Fibroblast of lung (primary cell): Measurements from ENCODE around the gene UBE2L6. TPM values are rescaled to one million over a fixed set of nuclear protein-coding genes. Genes with fewer than 3 reads are reported as not detected.

Experiments used
- DNase-seq, 2 donors: peaks; one replicate each; pipeline versions ENCODE4 v3.0.0 to v3.0.0-alpha.2; 2010; ENCODE audit warnings: low read depth in 2 of 2
- H2AFZ ChIP-seq: 2 replicates; pipeline ENCODE4 v1.5.1; 2012; ENCODE audit warnings: low read length, control low read depth, inconsistent platforms
- H3K27ac ChIP-seq: 2 replicates; pipeline ENCODE4 v1.5.1; 2011; ENCODE audit warnings: low read length, control low read depth; ENCODE audit not compliant: insufficient read depth
- H3K27me3 ChIP-seq: 2 replicates; pipeline ENCODE4 v1.5.1; 2011; ENCODE audit warnings: mild to moderate bottlenecking, low read length; ENCODE audit not compliant: control insufficient read depth, insufficient read depth
- H3K36me3 ChIP-seq: 2 replicates; pipeline ENCODE4 v1.5.1; 2011; ENCODE audit warnings: low read length; ENCODE audit not compliant: control insufficient read depth, insufficient read depth
- H3K4me1 ChIP-seq: 2 replicates; pipeline ENCODE4 v1.5.1; 2011; ENCODE audit warnings: low read length; ENCODE audit not compliant: control insufficient read depth, insufficient read depth; ENCODE audit errors: extremely low read depth
- H3K4me2 ChIP-seq: 2 replicates; pipeline ENCODE4 v1.5.1; 2011; ENCODE audit warnings: low read length, control low read depth; ENCODE audit not compliant: insufficient read depth; ENCODE audit errors: extremely low read depth
- H3K4me3 ChIP-seq, 4 experiments: fragments of 200-600 bp in 1 of 4; sonication (generic) in 1 of 4; replicated peaks in 1 of 4; 2 replicates each; pipeline ENCODE4 v1.5.1; 2011 to 2016; ENCODE audit warnings: low read length in 4 of 4, low read depth in 3 of 4, mild to moderate bottlenecking in 3 of 4, control low read depth in 2 of 4, inconsistent platforms in 1 of 4, mixed read lengths in 1 of 4; ENCODE audit not compliant: insufficient read depth in 1 of 4; ENCODE audit errors: control extremely low read depth in 1 of 4
- H3K79me2 ChIP-seq: 2 replicates; pipeline ENCODE4 v1.5.1; 2012; ENCODE audit warnings: mild to moderate bottlenecking, low read length, inconsistent platforms; ENCODE audit not compliant: control insufficient read depth, insufficient read depth
- H3K9ac ChIP-seq: 2 replicates; pipeline ENCODE4 v1.5.1; 2011; ENCODE audit warnings: mild to moderate bottlenecking, low read length, control low read depth; ENCODE audit not compliant: insufficient read depth
- H3K9me3 ChIP-seq: 2 replicates; pipeline ENCODE4 v1.5.1; 2012; ENCODE audit warnings: low read depth, low read length; ENCODE audit not compliant: control insufficient read depth, insufficient read depth
- H4K20me1 ChIP-seq: 2 replicates; pipeline ENCODE4 v1.5.1; 2011; ENCODE audit warnings: low read length; ENCODE audit not compliant: control insufficient read depth, insufficient read depth; ENCODE audit errors: extremely low read depth
- EZH2 ChIP-seq: IDR thresholded peaks from 2 replicates; pipeline ENCODE4 v1.5.1; 2012; ENCODE audit warnings: low read length, control low read depth, mild to moderate bottlenecking; ENCODE audit errors: missing control alignments
- polyA plus RNA-seq, 2 donors: library from polyadenylated mRNA; depleted of rRNA in 1 of 2; stranded (reverse) in 1 of 2; unstranded in 1 of 2; fragments of >200 nt; gene quantifications; 2 replicates each; pipeline ENCODE4 v1.2.1, GENCODE V29; 2011 to 2012; ENCODE audit warnings: missing spikeins in 1 of 2
- total RNA-seq: library from RNA; depleted of rRNA; stranded (reverse); fragments of >200 nt; gene quantifications from 2 replicates; pipeline ENCODE4 v1.2.1, GENCODE V29; 2014
- TF ChIP-seq, protein P1 (sequence below), 2 donors: IDR thresholded peaks in 1 of 2; conservative IDR thresholded peaks in 1 of 2; 1 replicate in 1 of 2; 2 replicates in 1 of 2; pipeline ENCODE4 v1.5.1; 2011 to 2012; ENCODE audit warnings: low read length in 2 of 2, control low read depth in 1 of 2, inconsistent platforms in 1 of 2, low read depth in 1 of 2, mild to moderate bottlenecking in 1 of 2

Gene UBE2L6
- total and polyA plus RNA-seq, 2 donors (not counting 1 experiment from before 2014, with no cell fraction given): 94.8 to 113 TPM

GRCh38 chr11:57504511-57504910 lies 63.0 kb downstream of the UBE2L6 start:
- Histone ChIP-seq H3K27me3 (no peaks in the 10 kb centered on the region), H3K4me2 (no peak overlapping the region), H3K27ac (no peak overlapping the region), H3K36me3 (peaks cover 2% of the 10 kb centered on the region), H3K4me3 (no peak overlapping the region), H3K79me2 (no peaks in the 10 kb centered on the region), H3K4me1 (peaks cover 7% of the 10 kb centered on the region), H4K20me1 (no peaks in the 10 kb centered on the region), H2AFZ (no peak overlapping the region), H3K9me3 (no peaks in the 10 kb centered on the region), H3K9ac (no peak overlapping the region)
- TF ChIP-seq EZH2: no peak
- TF ChIP-seq, protein P1, sequence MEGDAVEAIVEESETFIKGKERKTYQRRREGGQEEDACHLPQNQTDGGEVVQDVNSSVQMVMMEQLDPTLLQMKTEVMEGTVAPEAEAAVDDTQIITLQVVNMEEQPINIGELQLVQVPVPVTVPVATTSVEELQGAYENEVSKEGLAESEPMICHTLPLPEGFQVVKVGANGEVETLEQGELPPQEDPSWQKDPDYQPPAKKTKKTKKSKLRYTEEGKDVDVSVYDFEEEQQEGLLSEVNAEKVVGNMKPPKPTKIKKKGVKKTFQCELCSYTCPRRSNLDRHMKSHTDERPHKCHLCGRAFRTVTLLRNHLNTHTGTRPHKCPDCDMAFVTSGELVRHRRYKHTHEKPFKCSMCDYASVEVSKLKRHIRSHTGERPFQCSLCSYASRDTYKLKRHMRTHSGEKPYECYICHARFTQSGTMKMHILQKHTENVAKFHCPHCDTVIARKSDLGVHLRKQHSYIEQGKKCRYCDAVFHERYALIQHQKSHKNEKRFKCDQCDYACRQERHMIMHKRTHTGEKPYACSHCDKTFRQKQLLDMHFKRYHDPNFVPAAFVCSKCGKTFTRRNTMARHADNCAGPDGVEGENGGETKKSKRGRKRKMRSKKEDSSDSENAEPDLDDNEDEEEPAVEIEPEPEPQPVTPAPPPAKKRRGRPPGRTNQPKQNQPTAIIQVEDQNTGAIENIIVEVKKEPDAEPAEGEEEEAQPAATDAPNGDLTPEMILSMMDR (conservative IDR thresholded peaks at IDR 0.05 in 1 of 2, IDR thresholded peaks at IDR 0.05 in 1 of 2; ENCODE audit: low read depth in 1 of 2, low read length in 2 of 2): no peak
- no peak for DNase-seq

DNA sequence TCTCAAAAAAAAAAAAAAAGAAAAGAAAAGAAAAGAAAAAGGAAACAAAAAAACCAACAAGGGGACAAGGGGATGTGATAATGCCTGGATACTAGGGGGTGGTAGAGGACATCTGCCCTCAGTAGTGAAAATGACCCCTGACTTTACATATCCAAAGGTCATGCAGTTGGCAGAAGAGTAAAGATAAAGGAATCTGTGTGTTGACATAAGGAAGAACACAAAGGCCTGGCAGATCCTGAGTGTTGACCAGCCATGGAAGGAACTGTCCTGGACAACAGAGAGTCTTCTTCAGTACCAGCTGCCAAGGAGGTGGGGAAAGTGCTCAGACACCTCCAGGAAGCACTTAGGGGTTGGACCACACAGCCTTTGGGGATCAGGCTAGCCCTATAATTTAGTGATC lies 64.6 kb downstream of the UBE2L6 start:
- H3K4me3 ChIP-seq: no peak overlapping the region
- H3K27me3 ChIP-seq: no peaks in the 10 kb centered on the region
- no peak for DNase-seq
- H3K79me2 ChIP-seq: no peaks in the 10 kb centered on the region
- TF ChIP-seq EZH2: no peak
- TF ChIP-seq, protein P1 (conservative IDR thresholded peaks at IDR 0.05 in 1 of 2, IDR thresholded peaks at IDR 0.05 in 1 of 2; ENCODE audit: low read depth in 1 of 2, low read length in 2 of 2): no peak
- H4K20me1 ChIP-seq: no peaks in the 10 kb centered on the region
- peaks cover 7% of the 10 kb centered on the region for H3K4me1 ChIP-seq
- H3K4me2 ChIP-seq: no peak overlapping the region
- no peak overlapping the region for H2AFZ ChIP-seq
- H3K36me3 ChIP-seq: peaks cover 4% of the 10 kb centered on the region
- H3K9me3 ChIP-seq: no peaks in the 10 kb centered on the region
- H3K27ac ChIP-seq: no peak overlapping the region
- no peak overlapping the region for H3K9ac ChIP-seq

- Histone ChIP-seq H4K20me1 (no peaks in the 10 kb centered on the region), H3K9me3 (no peaks in the 10 kb centered on the region), H3K4me1 (peaks cover 7% of the 10 kb centered on the region), H3K27ac (no peak overlapping the region), H3K27me3 (no peaks in the 10 kb centered on the region), H2AFZ (no peak overlapping the region), H3K79me2 (no peaks in the 10 kb centered on the region), H3K4me3 (no peak overlapping the region), H3K9ac (no peak overlapping the region), H3K4me2 (no peak overlapping the region), H3K36me3 (peaks cover 4% of the 10 kb centered on the region)
- no peak for TF ChIP-seq EZH2
- TF ChIP-seq, protein P1 (conservative IDR thresholded peaks at IDR 0.05 in 1 of 2, IDR thresholded peaks at IDR 0.05 in 1 of 2; ENCODE audit: low read depth in 1 of 2, low read length in 2 of 2): no peak
- DNase-seq: no peak
These were observed 65.1 kb downstream of the UBE2L6 start for GRCh38 chr11:57502376-57502775.
